GM19023 (cell line): ENCODE measurements around the gene HSD11B2.

Experiments
- ATAC-seq: cut with Tn5 transposase; IDR thresholded peaks from one replicate; pipeline ENCODE4 v1.9.1; 2021; ENCODE audit warnings: mild to moderate bottlenecking, moderate library complexity; ENCODE audit not compliant: unreplicated experiment

The HSD11B2 gene

DNA sequence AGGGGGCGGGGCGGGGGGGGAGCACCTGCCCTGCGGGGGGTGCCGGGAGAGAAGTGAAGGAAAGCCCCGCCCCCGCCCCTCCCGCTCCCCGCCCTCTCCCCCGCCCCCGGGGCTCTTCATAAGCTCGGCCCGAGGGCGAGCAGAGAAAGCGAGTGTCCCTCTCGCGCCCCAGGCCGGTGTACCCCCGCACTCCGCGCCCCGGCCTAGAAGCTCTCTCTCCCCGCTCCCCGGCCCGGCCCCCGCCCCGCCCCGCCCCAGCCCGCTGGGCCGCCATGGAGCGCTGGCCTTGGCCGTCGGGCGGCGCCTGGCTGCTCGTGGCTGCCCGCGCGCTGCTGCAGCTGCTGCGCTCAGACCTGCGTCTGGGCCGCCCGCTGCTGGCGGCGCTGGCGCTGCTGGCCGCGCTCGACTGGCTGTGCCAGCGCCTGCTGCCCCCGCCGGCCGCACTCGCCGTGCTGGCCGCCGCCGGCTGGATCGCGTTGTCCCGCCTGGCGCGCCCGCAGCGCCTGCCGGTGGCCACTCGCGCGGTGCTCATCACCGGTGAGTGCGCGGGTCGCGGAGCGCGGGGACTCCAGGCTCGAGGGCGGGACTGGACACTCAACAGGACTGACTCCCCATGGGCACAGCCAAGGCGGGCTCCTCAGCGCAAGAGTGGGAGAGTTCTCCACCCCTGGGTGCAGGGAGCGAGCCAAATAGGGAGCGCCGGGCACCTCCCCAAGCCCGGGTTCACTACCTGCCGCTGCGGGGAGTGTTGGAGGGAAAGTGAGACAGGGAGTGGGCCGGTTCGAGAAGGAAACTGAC is at the start of gene HSD11B2:
TSS of gene HSD11B2 (plus strand) at position 145 of the 798 bp plus-strand sequence. CDS start at position 273, 128 bp downstream.
- ATAC-seq: no peak

DNA sequence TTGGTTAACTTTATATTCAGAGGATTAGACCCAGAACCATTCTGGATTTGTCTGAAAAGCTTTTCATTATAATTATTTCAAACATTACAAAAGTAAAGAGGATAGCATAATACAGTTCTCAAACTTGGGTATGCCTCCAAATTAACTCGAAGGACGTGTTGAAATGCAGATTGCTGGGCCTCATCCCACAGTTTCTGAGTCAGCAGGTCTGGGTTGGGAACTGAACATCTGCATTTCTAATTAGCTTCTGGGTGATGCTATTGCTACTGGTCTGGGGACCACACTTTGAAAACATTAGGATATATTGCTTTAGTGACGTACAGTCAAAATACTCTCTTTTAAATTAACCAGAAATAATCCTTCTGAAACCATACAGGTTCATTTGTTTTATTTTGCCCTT is 47.6 kb upstream of the HSD11B2 start:
- no peak for ATAC-seq

DNA sequence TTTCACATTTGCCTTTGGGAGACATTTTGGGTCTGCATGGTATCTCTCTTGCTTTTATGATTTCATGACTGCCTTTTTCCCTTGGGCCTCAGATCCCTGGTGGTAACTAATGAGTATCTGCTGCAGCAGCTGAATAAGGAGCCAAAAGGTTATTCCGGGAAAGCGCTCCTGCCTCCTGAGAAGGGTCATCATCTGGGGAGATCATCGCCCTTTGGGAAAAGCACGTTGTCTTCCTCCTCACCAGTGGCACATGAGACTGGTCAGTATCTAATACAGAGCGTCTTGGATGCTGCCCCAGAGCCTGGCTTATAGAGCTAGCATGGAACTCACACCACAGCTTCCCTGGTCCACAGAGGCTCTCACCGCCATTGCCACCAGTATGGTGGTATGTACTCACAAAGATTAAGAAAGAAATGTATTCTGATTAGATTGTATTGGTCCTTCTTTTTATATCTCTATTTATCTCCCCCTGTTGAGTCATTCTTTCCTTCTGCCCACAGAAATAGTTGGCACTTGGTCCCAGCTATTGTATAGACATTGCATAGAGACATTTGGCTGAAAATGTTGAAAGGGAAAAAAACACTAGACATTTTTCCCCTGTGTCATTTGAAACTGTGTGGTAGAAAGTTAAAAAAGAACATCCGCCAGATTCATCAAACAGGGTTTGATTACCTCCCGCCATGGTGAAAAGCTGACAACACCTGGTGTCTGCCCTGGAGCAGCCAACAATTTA is 46.0 kb upstream of the HSD11B2 start:
- no peak for ATAC-seq

DNA sequence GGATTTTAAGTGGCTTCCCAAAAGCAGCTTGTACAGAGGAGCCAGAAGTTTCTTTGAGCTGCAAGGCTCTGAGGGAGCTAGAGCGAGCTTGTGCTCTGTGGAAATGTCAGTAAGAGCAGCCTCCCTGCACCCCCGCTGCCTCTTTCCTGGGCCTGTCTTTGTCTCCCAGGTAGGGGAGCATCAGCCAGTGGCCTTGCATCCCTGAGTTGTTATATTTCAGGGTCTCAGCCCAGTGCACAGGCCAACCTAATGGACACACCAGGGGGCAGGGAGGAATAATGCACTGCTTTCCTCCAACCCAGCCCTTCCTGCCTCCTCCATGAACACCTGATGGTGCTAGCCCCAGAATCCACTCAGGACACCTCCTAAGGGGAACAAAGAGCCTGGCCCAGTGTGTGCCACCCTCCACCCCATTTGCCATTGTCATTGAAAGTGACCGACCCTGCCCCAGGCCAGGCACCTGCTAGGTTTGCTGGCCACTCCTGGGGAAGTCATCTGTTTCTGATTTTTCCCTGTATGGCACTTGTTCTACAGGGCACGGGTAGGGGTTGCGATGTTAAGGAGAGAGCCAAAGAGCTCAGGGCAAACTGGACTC is 44.0 kb upstream of the HSD11B2 start:
- ATAC-seq: no peak

DNA sequence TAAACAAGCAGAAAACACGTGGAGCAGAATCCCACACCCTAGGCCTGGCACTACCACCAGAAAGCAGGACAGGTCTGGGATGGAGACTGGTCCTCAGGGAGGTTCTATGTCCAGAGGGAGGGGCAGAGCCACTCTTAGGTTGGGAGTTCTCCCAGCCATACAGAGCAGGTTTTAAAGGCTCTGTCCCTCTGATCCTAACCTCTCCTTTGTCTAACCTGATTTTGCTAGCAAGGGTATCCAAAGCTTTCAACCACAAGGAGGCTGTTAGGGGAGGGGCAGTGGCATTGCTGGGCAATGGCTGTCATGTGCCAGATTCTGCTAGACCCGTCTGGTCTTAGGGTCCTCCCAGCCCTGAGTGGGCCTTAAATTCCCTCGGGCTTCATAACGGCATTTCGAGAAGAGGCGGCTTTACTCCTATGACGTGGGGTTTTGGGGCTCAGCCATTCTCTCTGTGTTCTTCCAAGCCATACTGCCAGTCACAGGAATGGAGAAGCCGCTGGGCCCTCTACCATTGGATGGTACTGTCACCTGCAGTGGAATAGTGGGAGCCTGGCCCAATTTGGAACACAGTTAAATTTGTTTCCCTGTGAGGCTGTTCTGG is 43.3 kb upstream of the HSD11B2 start:
- no peak for ATAC-seq

DNA sequence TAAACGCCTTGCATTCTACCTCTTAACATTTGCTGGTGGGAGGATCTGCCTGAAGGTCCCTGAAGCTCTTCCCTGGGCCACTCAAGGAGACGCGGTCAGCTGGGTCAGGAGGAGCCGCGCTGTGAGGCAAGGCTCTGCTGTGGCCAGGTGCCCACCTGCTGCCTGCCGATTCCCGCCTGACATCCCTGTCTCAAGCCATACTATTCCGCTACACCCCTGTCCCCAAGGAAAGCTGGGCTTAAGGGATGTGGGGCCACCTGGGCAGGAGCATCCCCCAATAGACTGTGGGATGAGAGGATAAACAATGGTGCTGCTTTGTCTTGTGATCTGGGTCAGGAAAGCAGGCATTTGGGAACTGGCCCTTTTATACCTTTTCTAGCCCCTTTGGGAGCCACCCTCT is 42.7 kb upstream of the HSD11B2 start:
- no peak for ATAC-seq

DNA sequence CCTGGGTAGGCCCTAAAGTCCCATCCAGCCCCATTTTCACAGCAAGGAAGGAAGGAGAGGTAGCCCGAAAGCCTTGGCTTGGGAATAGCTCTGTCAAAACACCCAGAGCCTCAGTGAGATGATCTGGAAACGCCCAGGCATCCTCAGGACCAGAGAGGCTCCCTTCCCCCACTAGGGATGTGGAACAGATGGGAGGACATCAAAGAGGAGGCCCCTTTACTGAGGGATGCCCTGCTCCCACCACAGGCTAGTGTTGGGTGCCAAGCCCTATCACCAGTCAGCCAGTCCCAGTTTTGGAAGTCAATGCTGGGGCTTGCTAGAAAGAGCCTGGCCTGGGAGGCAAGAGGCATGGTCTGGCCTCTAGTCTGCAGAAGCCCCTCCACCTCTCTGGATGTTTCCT is 42.3 kb upstream of the HSD11B2 start:
- ATAC-seq: no peak

DNA sequence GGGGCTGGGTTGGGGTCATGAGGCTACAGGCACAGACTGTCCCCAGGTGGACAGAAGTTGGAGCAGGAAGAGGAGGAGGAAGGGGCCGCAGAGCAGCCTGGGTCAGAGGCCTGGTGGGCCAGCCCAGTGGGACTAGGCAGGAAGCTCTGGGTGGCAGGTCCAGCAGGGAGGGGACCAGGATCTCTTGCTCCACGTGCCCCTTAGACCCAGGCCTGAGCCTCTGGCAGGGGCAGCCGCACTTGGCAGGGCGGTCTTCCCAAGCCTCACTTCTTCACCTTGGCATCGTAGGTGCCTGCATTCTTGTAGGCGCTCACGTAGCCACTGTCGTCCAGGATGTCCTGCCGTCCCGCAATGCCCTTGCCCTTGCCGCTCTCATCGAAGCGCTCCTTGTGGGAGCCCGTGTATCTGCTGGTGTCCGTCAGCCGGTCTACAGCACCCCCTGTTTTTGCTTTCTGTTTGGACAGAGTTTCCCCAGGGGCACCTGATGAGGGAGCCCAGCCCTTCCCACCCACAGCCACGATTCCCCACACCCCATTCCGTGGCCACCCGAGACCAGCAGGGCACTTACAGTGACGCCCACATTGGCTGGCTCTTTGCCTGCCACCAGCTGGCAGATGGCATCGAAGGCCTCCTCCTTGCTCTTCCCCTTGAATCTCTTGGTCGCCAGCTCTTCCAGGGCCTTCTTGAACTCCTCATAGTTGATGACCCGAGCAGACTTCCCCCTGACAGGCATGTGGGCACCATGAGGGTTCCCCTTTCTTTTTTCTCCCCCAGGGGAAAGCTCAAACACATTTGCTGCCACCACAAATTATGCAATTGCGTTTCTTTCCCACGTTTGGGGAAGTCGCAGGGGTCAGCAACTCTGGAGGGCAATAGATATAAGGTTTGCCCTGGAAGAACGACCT is 40.8 kb upstream of the HSD11B2 start:
- no peak for ATAC-seq

DNA sequence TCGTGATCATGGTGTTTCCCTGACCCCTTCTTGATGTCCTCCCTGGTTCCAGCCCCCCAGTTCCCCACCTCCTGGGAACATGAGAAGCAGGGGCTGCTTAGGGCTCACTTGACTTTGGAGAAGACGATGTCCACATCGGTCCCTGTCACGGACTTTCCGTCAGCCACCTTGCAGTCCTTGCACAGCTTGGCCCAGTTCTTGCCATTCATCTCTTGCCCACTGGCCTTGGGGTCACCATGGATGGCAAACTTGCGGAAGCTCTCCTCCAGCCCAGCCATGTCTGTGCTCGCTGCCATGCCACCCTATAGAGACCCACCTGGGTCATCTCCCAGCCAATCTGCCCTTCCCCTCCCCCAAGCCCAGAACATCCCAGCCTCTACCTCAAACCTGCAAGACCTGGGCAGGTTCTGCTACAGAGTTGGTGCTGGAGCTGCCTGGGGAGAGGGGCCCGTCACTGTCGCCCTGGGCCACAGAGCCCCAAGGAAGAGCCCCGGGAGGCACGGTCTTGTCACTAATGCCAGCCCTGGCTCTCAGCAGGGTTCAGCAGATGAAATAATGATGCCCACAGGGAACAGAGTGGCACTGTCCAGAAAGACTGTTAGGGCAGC is 40.0 kb upstream of the HSD11B2 start:
- no peak for ATAC-seq

DNA sequence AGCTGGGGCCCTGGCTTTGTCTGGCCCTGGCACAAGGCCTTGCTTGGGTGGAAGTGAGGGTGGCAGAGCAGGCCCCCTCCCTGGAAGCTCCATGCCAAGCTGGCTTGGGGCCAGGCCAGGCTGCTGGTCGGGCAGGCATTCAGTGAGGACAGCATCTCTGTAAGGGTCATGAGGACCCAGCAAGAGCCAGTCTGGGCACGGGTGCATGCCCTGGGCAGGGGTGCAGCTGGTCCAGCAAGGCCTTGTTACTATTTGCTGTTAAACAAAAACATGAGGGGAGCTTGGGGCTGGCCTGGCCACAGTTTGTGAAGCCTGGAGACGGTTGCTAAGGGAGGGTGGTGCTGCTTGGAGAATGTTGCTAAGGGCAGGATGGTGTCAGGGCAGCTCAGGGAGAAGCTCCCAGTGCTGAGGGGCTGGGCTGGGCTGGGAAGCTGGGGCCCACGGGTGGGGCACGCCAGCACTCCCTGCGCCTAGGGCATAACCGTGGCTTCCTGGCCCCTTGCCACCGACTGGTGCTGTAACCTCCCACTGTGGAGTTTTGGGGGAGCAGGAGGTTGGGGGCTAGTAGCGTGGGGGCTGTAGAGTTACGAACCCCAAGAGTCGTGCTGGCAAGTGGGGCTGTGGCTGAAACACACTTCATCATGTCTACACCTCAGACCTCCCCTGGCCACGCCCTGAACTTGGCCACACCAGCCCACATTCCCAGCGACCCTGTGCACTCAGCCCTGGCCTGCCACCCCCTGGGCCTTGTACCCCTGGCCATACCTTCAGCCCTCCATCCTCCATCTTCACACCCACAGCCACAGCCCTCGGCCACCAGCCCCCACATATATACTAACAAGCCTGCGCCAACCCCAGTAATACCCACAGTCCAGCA is 39.3 kb upstream of the HSD11B2 start:
- no peak for ATAC-seq

DNA sequence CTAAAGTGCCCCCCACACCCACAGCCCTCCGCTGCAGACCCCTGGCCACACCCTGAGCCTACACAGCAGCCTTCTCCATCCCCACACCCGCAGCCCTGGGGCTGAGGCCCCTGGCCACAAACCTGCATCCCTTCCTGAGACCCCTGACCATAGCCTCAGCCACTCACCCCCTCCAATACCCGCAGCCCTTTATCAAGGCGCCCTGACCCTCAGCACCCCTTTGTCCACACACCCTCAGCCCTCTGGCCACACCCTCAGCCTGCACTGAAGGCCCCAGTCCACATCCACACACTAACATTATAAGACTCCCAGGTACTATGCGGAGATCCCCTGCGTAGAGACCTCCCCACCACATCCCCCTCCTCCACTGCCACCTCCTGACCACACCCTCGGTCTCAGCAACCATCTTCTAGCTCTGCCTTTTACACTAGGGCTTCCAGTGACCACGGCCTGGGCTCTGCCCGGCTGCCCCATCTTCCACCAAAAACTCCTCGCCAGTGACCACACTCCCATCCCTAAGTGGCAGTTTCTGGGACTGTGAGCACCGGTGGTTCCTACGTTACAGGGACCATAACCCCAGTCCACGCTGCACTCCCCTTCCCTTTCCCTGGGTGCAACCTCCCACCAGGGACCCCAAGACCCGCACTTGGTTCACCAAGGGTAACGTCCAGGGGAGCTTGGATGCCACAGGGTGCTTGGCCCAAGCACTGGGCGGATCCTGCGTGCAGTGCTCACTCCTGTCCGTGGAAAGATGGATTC is 38.4 kb upstream of the HSD11B2 start:
- no peak for ATAC-seq

DNA sequence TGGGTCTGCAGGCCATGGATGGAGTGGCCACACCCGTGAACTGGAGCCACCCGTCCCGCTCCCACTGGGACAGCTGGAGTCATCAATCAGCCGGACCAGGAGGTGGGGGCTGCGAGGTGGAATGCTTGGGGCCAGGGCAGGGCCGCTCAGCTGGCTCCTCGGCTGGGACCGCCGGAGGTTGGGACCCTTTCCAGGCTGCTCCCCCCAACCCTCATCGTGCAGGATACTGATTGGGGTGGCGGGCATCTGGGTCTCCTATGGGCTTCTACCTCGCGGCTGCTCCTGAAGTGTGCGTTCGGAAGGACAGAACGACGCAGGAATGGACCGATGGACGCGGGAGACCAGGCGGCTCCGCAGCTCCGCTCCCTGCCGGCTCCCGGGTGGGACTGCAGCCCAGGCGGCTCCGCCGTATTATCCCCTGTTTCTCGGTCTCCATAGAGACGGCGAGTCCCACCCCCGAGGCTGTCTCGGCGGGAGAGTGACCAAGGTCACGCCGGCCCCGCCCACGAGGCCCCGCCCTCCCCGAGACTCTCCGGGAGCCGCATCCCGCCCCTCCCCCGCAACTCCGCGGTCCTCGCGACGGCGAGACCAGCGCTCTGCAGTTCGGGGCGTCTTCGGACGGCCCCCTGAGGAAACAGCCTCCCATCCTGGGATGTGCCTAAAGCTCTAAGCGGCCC is 37.7 kb upstream of the HSD11B2 start, which contains the start of gene TPPP3:
TSS of gene TPPP3 (minus strand) at position 388 of the 677 bp plus-strand sequence. CDS start 2,387 bp downstream, outside the sequence.
- ATAC-seq: no peak

DNA sequence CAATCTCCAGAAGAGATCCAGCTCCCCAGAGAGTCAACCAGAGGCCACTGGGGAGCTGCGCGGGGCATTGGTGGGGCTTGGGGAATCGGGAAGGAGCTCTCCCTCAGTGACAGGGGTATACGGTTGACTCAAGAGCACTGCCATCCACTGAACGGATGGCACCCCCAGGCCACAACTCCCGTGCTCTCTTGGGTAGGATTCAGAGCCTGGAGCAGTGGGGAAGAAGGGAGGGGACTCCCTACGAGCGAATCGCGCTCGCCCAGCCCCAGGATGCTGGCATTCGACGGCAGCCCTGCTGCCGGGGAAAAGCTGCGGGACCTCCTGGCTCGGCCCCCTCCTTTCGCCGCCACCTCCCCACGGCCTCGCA is 37.1 kb upstream of the HSD11B2 start:
- no peak for ATAC-seq

DNA sequence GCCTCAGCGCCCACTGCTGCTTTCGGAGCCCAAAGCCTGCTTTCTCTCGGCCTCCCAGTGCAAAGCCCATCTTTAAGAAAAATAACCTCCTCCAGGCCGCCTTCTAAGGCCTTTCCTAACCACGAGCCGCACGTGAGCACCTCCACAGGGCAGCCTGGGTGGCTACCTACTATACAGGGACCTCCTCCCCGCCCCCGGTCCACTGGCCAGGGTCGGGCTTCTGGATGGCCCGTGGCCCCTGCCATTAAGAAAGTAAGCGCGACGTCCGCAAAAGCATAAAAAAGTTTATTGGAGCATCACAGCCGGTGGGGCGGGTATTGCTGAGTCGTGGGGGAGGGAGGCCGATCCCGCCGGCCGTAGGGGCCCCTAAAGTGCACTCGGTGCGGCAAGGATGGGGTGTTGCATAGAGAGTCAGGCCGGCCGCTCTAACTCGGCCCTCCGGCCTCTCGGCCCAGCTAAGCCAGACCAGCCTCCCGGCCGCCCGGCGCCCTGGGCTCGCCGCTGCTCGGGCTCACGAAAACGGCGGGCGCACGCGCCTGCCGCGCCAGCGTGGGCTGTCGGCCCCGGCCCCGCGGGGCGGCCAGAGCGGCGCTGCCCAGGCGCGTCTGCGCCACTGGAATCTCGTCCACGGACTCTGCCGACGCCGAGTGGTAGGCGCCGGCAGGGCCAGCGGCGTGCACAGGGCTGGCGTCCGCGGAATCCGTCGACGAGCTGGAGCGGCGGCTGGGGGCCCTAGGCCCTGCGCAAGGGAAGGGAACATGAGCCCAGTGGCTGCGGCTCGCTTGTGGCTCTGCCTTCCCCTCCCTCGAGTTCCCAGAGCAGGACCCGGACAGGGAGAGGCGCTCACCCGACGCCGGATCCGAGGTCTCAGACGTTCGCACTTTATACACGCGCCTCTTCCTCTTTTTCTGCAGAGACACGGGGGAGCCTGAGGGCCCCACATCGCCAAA is 36.5 kb upstream of the HSD11B2 start:
- no peak for ATAC-seq

DNA sequence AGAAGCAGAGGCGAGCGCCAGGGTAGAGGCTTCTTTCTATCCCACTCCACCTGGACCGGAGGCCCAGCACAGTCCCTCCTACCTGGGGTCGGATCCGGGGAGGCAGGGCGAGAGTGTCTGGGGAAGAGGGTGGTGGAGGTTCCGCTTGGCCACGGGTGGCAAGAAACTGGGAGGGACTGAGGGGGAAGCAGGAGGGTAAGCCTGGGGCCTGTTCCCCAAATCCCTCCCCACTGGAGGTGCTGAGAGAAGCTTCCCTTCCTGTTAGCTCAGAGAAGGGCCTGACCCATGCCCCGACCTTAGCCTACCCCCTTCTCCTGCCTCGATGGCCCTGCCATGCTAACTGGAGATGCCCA is 35.8 kb upstream of the HSD11B2 start:
- ATAC-seq: no peak

DNA sequence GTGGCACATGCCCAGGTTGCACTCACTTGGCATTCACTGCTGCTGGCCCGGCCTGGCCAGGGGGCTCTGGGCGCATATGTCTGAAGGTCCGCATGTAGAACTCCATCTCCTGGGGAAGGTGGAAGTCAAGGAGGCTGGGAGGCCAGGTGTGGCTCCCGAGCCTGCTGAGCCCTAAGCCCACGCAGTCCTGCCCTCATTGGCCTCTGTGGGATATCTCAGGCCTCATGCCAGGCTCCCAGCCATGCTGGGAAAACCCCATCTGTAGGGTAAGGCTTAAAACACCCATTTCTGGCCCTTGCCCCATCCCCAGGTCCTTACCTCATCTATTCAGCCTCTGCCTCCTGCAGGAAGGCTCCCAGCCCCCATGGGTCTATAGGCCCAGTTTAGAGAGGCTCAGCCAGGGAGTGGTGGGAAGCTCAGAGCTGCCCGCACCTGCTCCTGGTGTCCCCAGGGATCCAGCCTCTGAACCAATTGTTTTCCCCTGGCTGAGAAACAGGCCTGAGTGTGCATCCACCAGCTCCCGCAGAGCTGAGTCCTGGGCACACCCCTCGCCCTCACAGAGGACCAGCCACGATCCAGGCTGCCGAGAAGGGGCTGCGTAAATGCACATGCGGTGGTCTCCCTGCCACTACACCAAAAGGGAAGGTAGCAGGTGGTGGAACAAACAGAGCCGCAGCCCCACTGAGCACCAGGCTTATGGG is 35.3 kb upstream of the HSD11B2 start:
- ATAC-seq: no peak
